Activated naive CD4-positive, alpha-beta T cell treated with anti-CD3 and anti-CD28 coated beads, Interleukin-2, amount 50 U/mL, for 72 hours (primary cell): ENCODE results near the gene TEX13A. TPM values are rescaled to one million over a fixed set of nuclear protein-coding genes. Genes with fewer than 3 reads are reported as not detected.

Source experiments
- ATAC-seq, 2 donors: fragments of 150-1000 bp; cut with Tn5 transposase; 2 replicates each; pipeline ENCODE4 v1.10.0; 2021; ENCODE audit warnings: mild to moderate bottlenecking in 2 of 2, moderate library complexity in 2 of 2
- DNase-seq, 2 donors: peaks; one replicate each; pipeline ENCODE4 v3.0.0; 2021 to 2022; ENCODE audit warnings: low spot score in 2 of 2
- H3K27ac Mint-ChIP-seq, 2 donors: one replicate each; pipeline ENCODE4 v1.8.0; 2022; ENCODE audit warnings: mild to moderate bottlenecking in 2 of 2, mixed read lengths in 2 of 2
- H3K36me3 Mint-ChIP-seq, 2 donors: one replicate each; pipeline ENCODE4 v1.8.0; 2022; ENCODE audit warnings: mixed read lengths in 2 of 2
- H3K9me3 Mint-ChIP-seq, 2 donors: one replicate each; pipeline ENCODE4 v1.8.0; 2022; ENCODE audit warnings: mixed read lengths in 2 of 2
- total RNA-seq, 2 donors: library from RNA; stranded (reverse); gene quantifications; one replicate each; pipeline ENCODE4 v1.2.3, GENCODE V29; 2022

Gene TEX13A
- total RNA-seq, 2 donors from 2014 or later, result not detected

GRCh38 chrX:105210258-105210657, 10.2 kb downstream of the TEX13A start:
- H3K27ac Mint-ChIP-seq, result no peak overlapping the region
- no peaks in the 10 kb centered on the region for H3K36me3 Mint-ChIP-seq
- peaks cover 6% of the 10 kb centered on the region in 2 donors for H3K9me3 Mint-ChIP-seq
- ATAC-seq, result no peak
- DNase-seq, result no peak

GRCh38 chrX:105209406-105209805, 11.1 kb downstream of the TEX13A start:
- no peaks in the 10 kb centered on the region for H3K36me3 Mint-ChIP-seq
- no peak for DNase-seq
- no peaks in the 10 kb centered on the region for H3K9me3 Mint-ChIP-seq
- H3K27ac Mint-ChIP-seq, result no peak overlapping the region
- no peak for ATAC-seq

- no peaks in the 10 kb centered on the region for H3K36me3 Mint-ChIP-seq
- H3K27ac Mint-ChIP-seq, result no peak overlapping the region
- no peak for DNase-seq
- ATAC-seq, result no peak
- no peaks in the 10 kb centered on the region for H3K9me3 Mint-ChIP-seq
These were observed 28.6 kb downstream of the TEX13A start for GRCh38 chrX:105191878-105192277.

- Mint-ChIP-seq H3K36me3 (no peaks in the 10 kb centered on the region), H3K27ac (no peak overlapping the region), H3K9me3 (no peaks in the 10 kb centered on the region)
- DNase-seq (peak in 1 of 2 donors; percentile 2), ATAC-seq (no peak)
These were observed 30.1 kb downstream of the TEX13A start for GRCh38 chrX:105190252-105190853.

GRCh38 chrX:105189093-105189492, 31.4 kb downstream of the TEX13A start:
- Mint-ChIP-seq H3K27ac (no peak overlapping the region), H3K36me3 (no peaks in the 10 kb centered on the region), H3K9me3 (no peaks in the 10 kb centered on the region)
- ATAC-seq (no peak), DNase-seq (no peak)

- Mint-ChIP-seq H3K36me3 (no peaks in the 10 kb centered on the region), H3K27ac (no peak overlapping the region), H3K9me3 (no peaks in the 10 kb centered on the region)
- no peak for ATAC-seq
- no peak for DNase-seq
These were observed 40.9 kb downstream of the TEX13A start for GRCh38 chrX:105179644-105180043.

GRCh38 chrX:105173071-105173470, 47.4 kb downstream of the TEX13A start:
- no peak for DNase-seq
- no peak for ATAC-seq
- Mint-ChIP-seq H3K9me3 (peaks cover 0 to 4% of the 10 kb centered on the region in 2 donors), H3K36me3 (no peaks in the 10 kb centered on the region), H3K27ac (no peak overlapping the region)
